Fibroblast of mammary gland (primary cell): ENCODE results near the gene AGAP1.

Source experiments
- DNase-seq: peaks from one replicate; pipeline ENCODE4 v3.0.0-alpha.2; 2010; ENCODE audit warnings: low read depth
- H3K4me3 ChIP-seq: 2 replicates; pipeline ENCODE4 v1.5.1; 2011; ENCODE audit warnings: low read depth, mild to moderate bottlenecking, low read length, moderate library complexity; ENCODE audit not compliant: control insufficient read depth
- CTCF ChIP-seq: conservative IDR thresholded peaks from 2 replicates; pipeline ENCODE4 v1.5.1; 2011; ENCODE audit warnings: low read depth, low read length, inconsistent platforms; ENCODE audit not compliant: control insufficient read depth, insufficient read depth

The AGAP1 gene

GRCh38 chr2:235592836-235593235 lies 99.0 kb downstream of the AGAP1 start:
- no peak overlapping the region for H3K4me3 ChIP-seq
- no peak for TF ChIP-seq CTCF
- no peak for DNase-seq

GRCh38 chr2:235594041-235594440 lies 100.2 kb downstream of the AGAP1 start:
- peak; percentile 66 for TF ChIP-seq CTCF
- H3K4me3 ChIP-seq, result no peak overlapping the region
- peak; percentile 87 for DNase-seq

GRCh38 chr2:235594964-235595363 lies 101.1 kb downstream of the AGAP1 start:
- DNase-seq, result no peak
- TF ChIP-seq CTCF, result no peak

GRCh38 chr2:235595422-235596010 lies 101.7 kb downstream of the AGAP1 start:
- DNase-seq, result peak; percentile 80
- no peak overlapping the region for H3K4me3 ChIP-seq
- TF ChIP-seq CTCF, result peak; percentile 91

More at GRCh38 chr2:235594964-235595363, 101.1 kb downstream of the AGAP1 start:
- H3K4me3 ChIP-seq, result no peak overlapping the region

GRCh38 chr2:235596272-235596671 lies 102.4 kb downstream of the AGAP1 start:
- DNase-seq, result no peak
- no peak overlapping the region for H3K4me3 ChIP-seq
- no peak for TF ChIP-seq CTCF

GRCh38 chr2:235597081-235597615 lies 103.3 kb downstream of the AGAP1 start:
- TF ChIP-seq CTCF, result no peak
- H3K4me3 ChIP-seq, result no peak overlapping the region
- DNase-seq, result no peak
